ENCODE data around the gene ZDHHC11B.
"Not testable (repeated sequence)": the region's sequence is repeated elsewhere in the genome, so short reads cannot be mapped to it uniquely, and the experiment has no call there.

Gene ZDHHC11B

GRCh38 chr5:787224-787856 is 2.8 kb upstream of the ZDHHC11B start:
- DNase-seq: peak in 3 of 10 donors; percentile 49 to 74 (median 59)
- intact Hi-C loops (cut with DNase I): not testable (repeated sequence)

- intact Hi-C loops (cut with DNase I): loop anchor here (2.0 kb wide), 1 partner anchor 92 kb away; the partner anchor contains the start of gene TPPP
- peak in 3 of 10 donors; percentile 73 to 87 (median 78) for DNase-seq
These were observed 714 bp upstream of the ZDHHC11B start for GRCh38 chr5:785181-785705.

- peak in 3 of 10 donors; percentile 85 to 87 (median 85) for DNase-seq
- intact Hi-C loops (cut with DNase I): loop anchor here (2.0 kb wide), 1 partner anchor 91 kb away; the partner anchor contains the start of gene TPPP
These were observed 575 bp downstream of the ZDHHC11B start for GRCh38 chr5:783881-784427.

GRCh38 chr5:783049-783802 is 1.3 kb downstream of the ZDHHC11B start:
- DNase-seq: peak; percentile 66 to 97 (median 81)
- intact Hi-C loops (cut with DNase I): not testable (repeated sequence)

- DNase-seq; intact Hi-C loops (cut with DNase I): not testable (repeated sequence)
These were observed 2.2 kb downstream of the ZDHHC11B start for GRCh38 chr5:782356-782755.

DNA sequence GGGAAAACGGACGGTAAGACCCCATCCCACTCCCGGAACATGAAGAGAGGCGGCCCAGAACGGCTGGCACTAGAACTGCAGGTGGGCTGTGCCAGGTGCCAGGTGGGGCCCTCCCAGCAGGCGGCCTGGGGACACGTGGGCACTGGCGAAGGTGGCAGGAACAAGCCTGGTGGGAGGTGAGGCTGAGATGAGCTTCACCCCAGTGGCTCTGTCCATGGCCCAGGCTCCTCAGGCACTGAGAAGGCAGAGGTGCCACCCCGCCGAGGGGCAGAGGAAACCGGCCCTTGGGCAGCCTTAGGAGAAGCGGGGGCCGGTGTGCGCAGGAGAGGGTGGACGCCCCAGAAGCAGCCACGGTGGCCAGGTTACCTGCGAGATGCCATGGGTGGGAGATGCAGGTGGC is 4.0 kb downstream of the ZDHHC11B start:
- DNase-seq: peak in 3 of 10 donors; percentile 64 to 75 (median 70)
- intact Hi-C loops (cut with DNase I): not testable (repeated sequence)

- intact Hi-C loops (cut with DNase I): not testable (repeated sequence)
- peak in 1 of 10 donors; percentile 28 for DNase-seq
These were observed 5.6 kb downstream of the ZDHHC11B start for GRCh38 chr5:778967-779366.

DNA sequence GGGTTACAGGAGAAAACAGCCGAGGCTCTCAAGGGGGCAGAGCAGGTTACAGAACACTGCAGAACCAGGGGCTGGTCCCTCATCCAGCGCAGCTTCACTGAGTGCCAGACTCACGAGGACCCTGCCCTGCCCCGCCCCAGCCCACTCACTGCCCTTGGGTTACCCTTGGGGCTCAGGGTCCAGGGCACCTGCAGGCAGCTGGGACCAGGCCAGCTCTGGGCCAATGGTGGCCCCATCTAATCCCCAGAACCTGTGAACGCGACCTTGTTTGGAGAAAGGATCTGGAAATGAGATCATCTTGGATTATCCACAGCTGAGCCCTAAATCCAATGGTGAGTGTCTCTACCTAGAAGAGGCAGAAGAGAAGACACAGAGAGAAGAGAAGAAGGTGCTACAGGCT is 6.1 kb downstream of the ZDHHC11B start:
- intact Hi-C loops (cut with DNase I): not testable (repeated sequence)
- DNase-seq: peak in 2 of 10 donors; percentile 58 to 59

DNA sequence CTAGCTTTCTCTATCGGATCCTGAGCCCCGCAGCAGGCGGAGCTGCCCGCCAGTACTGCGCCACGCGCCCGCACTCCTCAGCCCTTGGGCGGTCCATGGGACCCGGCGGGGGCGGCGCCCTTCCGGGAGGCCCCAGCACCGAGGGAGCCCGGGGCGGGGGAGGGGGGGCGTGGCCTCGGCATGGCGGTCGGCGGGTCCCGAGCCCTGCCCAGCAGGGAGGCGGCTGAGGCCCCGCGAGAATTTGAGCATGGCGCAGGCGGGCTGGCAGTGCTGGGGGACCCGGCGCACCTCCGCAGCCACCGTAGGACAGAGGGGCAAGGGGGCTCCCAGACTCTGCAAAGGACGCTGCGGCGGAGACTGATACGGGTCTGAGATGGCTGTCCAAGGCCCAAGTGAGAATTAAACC is 6.8 kb downstream of the ZDHHC11B start:
- intact Hi-C loops (cut with DNase I): no loop called here
- DNase-seq: peak in 3 of 10 donors; percentile 35 to 77 (median 72)

- peak in 4 of 10 donors; percentile 12 to 75 (median 69) for DNase-seq
- intact Hi-C loops (cut with DNase I): no loop called here
These were observed 7.4 kb downstream of the ZDHHC11B start for GRCh38 chr5:776862-777711.

DNA sequence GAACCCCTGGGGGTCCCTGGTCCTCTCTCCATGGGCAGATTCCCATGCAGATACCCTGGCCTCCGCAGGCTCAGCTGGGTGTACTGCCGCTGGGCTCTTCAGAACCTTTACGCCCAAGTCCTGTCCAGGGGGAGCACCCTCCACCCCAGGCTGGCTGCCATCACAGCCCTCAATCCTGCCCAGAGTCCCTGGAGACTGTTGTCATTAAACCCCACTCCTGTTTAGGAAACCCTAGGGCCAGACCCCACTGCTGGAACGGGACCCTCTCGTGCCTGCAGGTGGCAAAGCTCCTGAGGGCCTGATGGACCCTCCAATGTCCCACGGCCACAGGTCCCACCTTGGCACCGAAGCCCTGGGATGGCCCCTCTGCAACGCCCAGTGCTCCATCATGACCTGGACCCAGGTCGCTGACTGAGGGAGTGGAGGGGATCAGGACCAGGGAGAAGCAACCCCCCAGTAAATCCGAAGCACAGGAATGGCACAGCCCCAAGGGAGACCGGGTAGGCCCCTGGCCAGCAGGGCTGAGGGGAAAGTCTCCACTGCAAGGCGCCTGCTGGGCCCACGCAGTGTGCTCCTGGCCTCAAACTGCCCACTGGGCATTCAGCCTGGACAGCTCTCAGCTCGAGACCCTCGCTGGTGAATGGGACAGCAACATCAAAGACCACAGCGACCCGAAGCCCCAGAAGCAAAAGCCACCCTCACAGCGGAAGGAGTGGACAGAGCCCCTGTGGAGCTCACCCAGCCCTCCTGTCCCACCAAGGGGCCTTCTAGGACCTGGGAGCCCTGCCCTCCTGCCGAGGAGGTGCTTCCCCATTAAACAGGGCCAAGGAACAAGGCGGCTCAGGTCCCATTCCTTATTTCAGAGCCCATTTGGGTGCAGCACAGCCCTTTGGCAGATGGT is 8.3 kb downstream of the ZDHHC11B start:
- intact Hi-C loops (cut with DNase I): loop anchor here (1.0 kb wide), 1 partner anchor 93 kb away; no protein-coding TSS in a partner anchor
- peak in 4 of 10 donors; percentile 16 to 75 (median 59) for DNase-seq

GRCh38 chr5:775595-775960 is 9.0 kb downstream of the ZDHHC11B start:
- intact Hi-C loops (cut with DNase I): loop anchor here (1.0 kb wide), 1 partner anchor 92 kb away; no protein-coding TSS in a partner anchor
- peak in 3 of 10 donors; percentile 15 to 81 (median 57) for DNase-seq

- intact Hi-C loops (cut with DNase I): loop anchor here (1.0 kb wide), 1 partner anchor 92 kb away; no protein-coding TSS in a partner anchor
- peak in 3 of 10 donors; percentile 14 to 84 (median 74) for DNase-seq
These were observed 9.5 kb downstream of the ZDHHC11B start for GRCh38 chr5:774854-775505.

- peak in 4 of 10 donors; percentile 3 to 65 (median 64) for DNase-seq
- intact Hi-C loops (cut with DNase I): not testable (repeated sequence)
These were observed 10.2 kb downstream of the ZDHHC11B start for GRCh38 chr5:774304-774703.

GRCh38 chr5:773517-774264 is 10.8 kb downstream of the ZDHHC11B start:
- DNase-seq: peak in 4 of 10 donors; percentile 11 to 80 (median 64)
- intact Hi-C loops (cut with DNase I): no loop called here

DNA sequence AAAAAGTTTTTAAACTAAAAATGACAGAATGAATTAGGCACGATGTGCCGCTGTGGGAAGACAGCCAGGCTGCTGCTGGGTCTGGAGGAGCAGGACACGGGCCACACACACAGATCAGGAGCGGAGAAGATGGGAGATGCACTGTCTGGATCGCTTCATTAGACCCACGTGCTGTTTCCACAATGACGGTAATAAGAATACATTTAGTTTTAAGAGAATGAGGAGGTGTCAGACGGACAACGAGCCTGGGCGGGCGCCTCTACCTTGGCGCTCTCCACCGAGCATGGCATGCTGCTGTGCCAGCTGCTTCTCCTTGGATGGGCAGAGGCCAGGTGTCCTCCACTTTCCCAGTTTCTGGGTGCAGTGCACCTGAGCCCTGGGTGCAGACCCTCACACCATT is 11.6 kb downstream of the ZDHHC11B start:
- DNase-seq: peak in 4 of 10 donors; percentile 15 to 90 (median 62)
- intact Hi-C loops (cut with DNase I): not testable (repeated sequence)

DNA sequence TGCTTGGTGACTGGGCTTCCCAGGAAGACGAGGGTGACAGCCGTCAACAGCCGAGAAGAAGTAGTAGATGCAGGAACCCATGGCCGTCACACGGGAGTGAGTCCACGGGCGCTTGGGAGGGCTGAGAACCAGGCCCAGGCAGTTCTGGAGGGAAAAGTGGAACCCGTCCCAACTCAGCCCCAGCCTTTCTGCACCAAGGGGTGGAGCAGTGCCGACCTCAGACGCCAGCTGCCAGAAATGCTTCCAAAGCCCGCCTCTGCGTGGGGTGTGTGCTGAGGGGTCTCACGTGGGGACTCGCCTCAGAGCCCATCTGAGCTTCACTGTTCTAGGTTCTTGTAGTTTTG is 12.0 kb downstream of the ZDHHC11B start:
- peak in 3 of 10 donors; percentile 12 to 67 (median 59) for DNase-seq
- intact Hi-C loops (cut with DNase I): not testable (repeated sequence)
